Epithelial cell of proximal tubule (primary cell): ENCODE measurements around the gene TMCC2. TPM values are rescaled to one million over a fixed set of nuclear protein-coding genes. Genes with fewer than 3 reads are reported as not detected.
A peak's percentile ranks its signal among the peaks of the same experiment; 100 is the strongest.

Source experiments
- DNase-seq: peaks from one replicate; pipeline ENCODE4 v3.0.0-alpha.2; 2011; ENCODE audit warnings: low read depth
- H3K4me3 ChIP-seq: 2 replicates; pipeline ENCODE4 v1.5.1; 2011; ENCODE audit warnings: low read depth, mild to moderate bottlenecking, low read length
- CTCF ChIP-seq: conservative IDR thresholded peaks from 2 replicates; pipeline ENCODE4 v1.5.1; 2012; ENCODE audit warnings: low read depth, mild to moderate bottlenecking, low read length
- total RNA-seq: library from RNA; depleted of rRNA; stranded (reverse); fragments of >200 nt; gene quantifications from 2 replicates; pipeline ENCODE4 v1.2.3, GENCODE V29; 2015

The TMCC2 gene
- total RNA-seq, 1 donor from 2014 or later, result 5.0 TPM

GRCh38 chr1:205226868-205227583 is 720 bp upstream of the TMCC2 start:
- DNase-seq, result no peak
- TF ChIP-seq CTCF, result no peak
- H3K4me3 ChIP-seq, result peak overlapping the region; percentile 68

GRCh38 chr1:205228093-205228521 is 361 bp downstream of the TMCC2 start:
- TF ChIP-seq CTCF, result no peak
- peak overlapping the region; percentile 68 for H3K4me3 ChIP-seq

GRCh38 chr1:205229399-205229871 is 1.7 kb downstream of the TMCC2 start:
- peak; percentile 33 for TF ChIP-seq CTCF
- H3K4me3 ChIP-seq, result peak overlapping the region; percentile 68
- no peak for DNase-seq

More at GRCh38 chr1:205228093-205228521, 361 bp downstream of the TMCC2 start:
- no peak for DNase-seq

- H3K4me3 ChIP-seq, result peak overlapping the region; percentile 14
- DNase-seq, result no peak
- TF ChIP-seq CTCF, result no peak
These were observed 2.4 kb downstream of the TMCC2 start for GRCh38 chr1:205229916-205230700.

GRCh38 chr1:205230982-205231381 is 3.2 kb downstream of the TMCC2 start:
- no peak for DNase-seq
- no peak for TF ChIP-seq CTCF
- H3K4me3 ChIP-seq, result no peak overlapping the region

- H3K4me3 ChIP-seq, result no peak overlapping the region
- TF ChIP-seq CTCF, result no peak
These were observed 4.5 kb downstream of the TMCC2 start for GRCh38 chr1:205232127-205232820.

More at GRCh38 chr1:205232127-205232820, 4.5 kb downstream of the TMCC2 start:
- no peak for DNase-seq
